ENCODE results near the gene CIZ1.

DNA sequence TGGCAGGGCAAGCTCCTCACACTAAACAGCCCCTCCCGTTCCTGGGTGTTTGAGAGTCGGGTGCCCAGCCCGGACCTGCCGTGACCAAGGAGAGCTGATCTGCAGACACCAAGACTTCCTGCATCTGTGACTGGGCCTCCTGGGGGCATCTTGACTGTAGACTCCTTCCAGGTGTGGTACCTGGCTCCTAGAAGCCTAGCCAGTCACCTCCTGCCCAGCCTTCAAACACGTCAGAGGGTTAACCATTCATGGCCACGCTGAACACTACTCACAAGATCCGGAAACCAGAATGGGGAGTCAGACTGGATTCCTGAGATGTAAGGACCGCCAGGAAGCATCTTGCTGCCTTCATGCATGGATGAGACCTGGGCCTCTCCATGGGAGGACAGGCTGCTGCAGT lies 45.8 kb downstream of the CIZ1 start:
- TF ChIP-seq CTCF (conservative IDR thresholded peaks at IDR 0.05; ENCODE audit: low read length) (no peak), EZH2phosphoT487 (IDR thresholded peaks at IDR 0.05; ENCODE audit: borderline replicate concordance) (no peak)
